ENCODE results near the gene SEC24D.
"Not testable (repeated sequence)": the region's sequence is repeated elsewhere in the genome, so short reads cannot be mapped to it uniquely, and the experiment has no call there.

SEC24D gene

DNA sequence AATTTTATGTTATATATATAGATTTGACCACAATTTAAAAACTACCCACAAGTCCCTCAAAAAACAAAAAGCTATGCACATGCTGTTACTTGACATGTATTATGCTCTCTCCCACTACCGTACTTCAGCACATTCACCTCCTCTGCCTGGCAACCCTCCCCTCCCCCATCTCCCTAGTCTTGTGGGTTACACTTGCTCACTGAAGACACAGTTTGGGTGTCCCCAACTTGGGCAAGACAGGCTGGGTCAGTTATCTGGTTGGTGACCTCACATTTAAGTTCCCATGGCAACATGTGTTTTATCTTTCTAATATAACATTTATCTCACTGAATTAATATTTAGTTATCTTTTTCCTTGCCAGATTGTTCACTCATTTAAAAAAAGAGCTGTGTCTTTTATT, 32.7 kb downstream of the SEC24D start:
- no peak for DNase-seq

DNA sequence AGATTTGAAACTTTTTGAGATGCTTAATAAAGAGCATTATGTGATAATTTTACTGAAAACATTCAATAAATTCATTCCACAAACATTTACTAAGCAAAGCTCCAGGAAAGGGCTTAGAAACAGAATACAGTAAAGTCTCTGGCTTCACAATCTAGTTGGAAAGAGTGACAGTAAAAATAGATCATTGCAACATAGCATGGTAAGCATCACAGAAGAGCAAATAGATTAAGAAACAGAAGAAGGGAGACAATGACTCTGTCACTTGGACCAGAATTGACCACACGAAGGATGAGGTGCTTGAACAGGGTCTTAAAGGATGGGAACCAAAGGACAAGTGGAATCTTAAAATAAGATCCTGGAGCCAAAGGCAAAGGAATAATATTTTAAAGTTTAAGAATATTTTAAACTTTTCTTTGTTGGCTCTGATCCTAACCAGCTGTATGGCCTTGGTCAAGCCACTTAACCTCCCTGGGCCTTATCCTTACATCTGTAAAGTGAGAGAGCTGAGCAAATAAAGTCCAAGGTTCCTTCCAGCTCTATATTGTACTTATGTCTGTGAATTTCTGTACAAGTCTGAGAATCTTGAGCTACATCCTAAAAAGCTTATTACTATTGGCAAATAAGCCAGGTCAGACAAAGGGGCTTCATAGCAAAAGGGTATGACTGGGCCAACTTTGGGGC, 33.9 kb downstream of the SEC24D start:
- no peak for DNase-seq

DNA sequence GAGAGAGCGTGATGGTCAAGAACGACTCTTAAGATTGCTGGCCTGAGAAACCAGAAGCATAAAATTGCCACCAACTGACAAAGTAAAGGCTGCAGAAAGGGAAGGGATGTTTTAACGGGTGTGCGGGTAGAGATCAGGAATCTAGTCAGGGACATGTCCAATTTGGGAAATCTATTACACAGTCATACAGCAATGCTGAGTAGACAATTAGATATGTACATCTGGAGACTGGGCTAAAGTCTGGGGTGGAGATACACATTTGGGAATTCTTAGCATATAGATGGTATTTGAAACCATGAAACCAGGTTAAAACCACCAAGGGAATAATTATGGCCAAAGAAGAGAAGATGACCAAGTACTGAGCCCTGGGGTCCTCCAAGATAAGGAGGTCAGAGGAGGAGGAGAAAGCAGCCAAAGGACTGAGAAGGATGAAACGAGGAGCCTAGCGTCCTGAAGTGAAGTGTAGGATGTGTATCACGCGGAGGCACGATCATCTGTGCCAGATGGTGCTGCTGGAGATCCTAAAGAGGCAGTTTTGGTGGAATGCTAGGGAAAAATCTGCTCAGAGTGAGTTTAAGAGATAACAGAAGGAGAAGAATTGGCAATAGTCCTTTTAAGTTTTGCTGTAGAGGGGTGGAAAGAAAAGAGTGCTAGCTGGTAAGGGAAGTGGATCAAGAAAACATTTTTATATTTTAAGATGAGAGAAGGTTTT, 36.5 kb downstream of the SEC24D start:
- no peak for DNase-seq

DNA sequence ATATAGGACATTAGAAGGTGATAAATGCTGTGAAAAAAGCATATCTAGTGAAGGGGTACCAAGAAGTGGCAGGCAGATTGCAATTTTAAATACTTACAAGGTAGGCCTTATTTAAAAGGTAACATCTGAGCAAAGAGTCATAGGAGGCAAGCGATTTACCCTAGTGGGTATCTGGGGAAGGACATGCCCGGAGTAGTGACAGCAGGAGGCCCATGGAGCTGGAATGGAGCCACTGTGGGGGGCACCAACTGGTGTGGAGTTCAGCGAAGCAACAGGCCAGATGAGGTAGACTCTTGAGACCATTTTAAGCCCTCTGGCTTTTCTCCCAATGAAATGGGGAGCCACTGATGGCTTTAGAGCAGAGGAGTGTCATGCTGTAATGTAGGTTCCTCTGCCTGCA, 37.3 kb downstream of the SEC24D start:
- DNase-seq, result no peak

DNA sequence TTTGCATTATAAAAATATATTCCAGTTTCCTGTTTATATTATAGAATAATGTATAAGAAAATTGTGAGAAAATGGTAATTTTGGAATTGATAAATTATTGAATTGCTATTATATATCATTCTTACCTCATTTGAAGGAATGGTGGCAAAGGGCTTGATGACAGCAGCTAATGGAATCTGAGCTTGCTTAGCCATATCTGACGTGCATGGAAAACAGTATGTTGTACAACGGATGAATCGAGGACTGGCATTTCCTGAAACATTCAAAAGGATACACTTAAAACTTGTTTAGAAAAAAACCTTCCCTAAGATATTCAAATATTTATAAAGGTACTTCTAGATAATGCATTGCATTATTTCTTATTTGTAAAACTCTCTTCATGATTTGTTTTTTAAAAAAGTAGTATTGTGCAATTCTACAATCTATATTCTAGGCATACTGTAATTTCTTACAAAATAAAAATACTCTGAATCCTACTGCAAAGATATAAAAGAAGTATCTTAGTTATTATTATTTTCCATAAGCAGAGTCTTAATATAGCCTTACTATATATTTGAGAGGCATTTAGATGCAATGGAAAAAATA, 38.3 kb downstream of the SEC24D start:
- DNase-seq, result no peak

- not testable (repeated sequence) for DNase-seq
Observed at GRCh38 chr4:118791690-118792446, 44.1 kb downstream of the SEC24D start.

DNA sequence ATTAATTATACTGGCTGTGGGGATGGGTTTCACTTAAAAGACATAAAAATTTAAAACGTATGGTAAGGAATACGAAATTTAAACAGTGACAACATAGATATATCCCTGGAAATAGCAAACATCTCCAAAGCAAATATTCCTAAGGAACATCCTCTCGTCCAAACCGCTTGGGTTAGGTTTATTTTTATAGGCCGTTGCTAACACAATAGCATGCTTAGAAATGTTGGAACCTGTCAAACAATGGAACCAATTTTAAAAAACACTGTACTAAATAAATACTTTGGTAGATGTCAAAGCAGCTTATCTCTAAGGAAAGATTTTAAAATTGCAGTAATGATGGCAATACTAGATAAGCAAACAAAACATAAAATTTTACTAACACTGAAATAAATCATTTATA, 45.4 kb downstream of the SEC24D start:
- DNase-seq, result no peak

GRCh38 chr4:118788911-118789310, 47.0 kb downstream of the SEC24D start:
- no peak for DNase-seq

GRCh38 chr4:118787844-118788380, 48.0 kb downstream of the SEC24D start:
- DNase-seq, result no peak

GRCh38 chr4:118784776-118785175, 51.1 kb downstream of the SEC24D start:
- DNase-seq, result no peak

- DNase-seq, result no peak
Observed at GRCh38 chr4:118783887-118784286, 52.0 kb downstream of the SEC24D start.

DNA sequence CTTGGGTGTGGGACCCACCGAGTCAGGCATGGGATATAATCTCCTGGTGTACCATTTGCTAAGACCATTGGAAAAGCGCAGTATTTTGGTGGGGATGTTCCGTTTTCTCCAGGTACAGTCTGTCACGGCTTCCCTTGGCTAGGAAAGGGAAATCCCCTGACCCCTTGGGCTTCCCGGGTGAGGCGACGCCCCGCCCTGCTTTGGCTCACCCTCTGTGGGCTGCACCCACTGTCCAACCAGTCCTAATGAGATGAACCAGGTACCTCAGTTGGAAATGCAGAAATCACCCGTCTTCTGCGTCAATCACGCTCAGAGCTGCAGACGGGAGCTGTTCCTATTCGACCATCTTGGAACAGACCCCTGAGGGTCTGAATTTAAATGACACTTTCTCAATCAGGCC, 53.0 kb downstream of the SEC24D start:
- DNase-seq, result not testable (repeated sequence)

- DNase-seq, result not testable (repeated sequence)
Observed at GRCh38 chr4:118777649-118778048, 58.3 kb downstream of the SEC24D start.

DNA sequence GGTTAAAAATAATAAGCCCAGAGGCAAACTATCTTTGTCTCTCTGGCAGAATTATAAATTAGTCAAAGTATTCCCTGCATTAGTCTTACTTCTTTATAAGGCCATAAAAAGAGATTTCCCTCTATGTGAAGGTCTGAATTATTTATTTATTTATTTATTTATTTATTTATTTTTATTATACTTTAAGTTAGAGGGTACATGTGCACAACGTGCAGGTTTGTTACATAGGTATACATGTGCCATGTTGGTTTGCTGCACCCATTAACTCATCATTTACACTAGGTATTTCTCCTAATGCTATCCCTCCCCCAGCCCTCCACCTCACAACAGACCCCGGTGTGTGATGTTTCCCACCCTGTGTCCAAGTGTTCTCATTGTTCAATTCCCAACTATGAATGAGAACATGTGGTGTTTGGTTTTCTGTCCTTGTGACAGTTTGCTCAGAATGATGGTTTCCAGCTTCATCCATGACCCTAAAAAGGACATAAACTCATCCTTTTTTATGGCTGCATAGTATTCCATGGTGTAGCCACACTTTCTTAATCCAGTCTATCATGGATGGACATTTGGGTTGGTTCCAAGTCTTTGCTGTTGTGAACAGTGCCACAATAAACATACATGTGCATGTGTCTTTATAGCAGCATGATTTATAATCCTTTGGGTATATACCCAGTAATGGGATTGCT, 58.8 kb downstream of the SEC24D start:
- not testable (repeated sequence) for DNase-seq

DNA sequence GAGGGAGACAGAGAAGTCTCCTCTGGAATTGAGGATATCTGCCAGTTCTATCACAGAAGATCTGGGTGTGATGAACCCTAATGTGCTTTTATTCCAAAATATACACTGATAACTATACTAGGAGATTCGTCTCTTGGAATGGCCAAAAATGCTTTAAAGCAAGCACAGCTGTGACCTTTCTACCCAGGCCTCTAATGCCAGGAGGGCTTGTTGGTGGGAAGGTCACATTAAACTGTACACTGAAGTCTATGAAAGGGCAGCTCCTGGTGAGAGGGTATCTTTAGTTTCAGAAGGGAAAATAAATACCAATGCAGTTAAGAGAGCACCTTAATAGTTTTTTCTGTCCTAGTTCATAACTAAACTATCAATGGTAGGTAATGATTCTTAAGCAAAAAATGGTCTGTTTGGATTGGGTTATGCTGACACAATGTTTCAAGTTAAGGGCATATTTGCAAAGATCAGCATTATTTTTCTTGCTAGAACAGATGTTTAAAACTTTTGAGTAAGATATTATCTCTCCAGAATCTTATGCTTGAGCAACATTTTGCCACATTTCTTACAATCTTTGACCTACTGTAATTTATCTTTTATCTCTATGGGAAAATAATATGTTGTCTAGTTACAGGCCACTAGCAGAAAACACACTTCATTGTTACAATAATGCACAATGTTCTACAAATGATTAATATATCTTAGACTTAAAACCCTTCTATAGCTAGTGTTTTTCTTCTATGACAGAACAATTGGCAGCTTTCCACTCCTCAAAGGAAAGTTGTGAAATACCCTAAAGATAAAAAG, 59.6 kb downstream of the SEC24D start:
- DNase-seq, result peak; percentile 33

DNA sequence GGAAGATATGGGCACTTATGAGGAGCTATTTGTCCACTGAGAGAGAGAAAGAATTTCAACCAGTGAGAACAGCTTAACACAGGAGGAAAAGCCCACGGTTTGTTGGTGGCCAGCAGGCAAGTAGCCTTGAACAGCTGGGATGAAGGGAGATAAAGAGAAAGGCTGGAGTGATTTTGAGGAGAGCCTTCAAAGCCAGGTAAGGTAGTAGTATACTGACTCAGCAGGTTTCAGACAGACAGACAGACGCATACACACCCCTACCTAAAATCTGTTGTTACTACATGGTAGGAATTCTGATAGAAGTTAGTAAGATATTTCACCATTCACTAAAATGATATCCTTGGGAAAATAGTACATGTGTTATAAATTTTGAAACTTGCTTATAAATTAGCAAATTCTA, 60.5 kb downstream of the SEC24D start:
- DNase-seq, result no peak

GRCh38 chr4:118774989-118775388, 60.9 kb downstream of the SEC24D start:
- no peak for DNase-seq

GRCh38 chr4:118774321-118774720, 61.6 kb downstream of the SEC24D start:
- no peak for DNase-seq

DNA sequence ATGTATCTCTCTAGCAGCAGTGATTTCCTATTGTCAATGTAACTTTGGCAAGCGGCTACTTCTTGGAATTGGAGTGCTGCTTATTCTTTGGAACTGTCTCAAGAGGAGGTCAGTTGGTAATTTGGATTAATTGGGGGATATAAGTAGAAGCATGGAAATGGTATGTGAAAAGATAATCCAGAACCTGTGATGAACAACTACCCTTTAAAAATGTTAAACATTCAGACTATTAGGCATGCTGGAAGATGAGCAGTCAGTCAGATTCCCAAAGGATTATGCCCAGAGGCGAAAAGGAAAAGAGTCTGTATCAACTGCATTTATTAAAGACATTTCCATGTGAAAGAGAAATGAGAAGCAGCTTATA, 62.5 kb downstream of the SEC24D start:
- no peak for DNase-seq

DNA sequence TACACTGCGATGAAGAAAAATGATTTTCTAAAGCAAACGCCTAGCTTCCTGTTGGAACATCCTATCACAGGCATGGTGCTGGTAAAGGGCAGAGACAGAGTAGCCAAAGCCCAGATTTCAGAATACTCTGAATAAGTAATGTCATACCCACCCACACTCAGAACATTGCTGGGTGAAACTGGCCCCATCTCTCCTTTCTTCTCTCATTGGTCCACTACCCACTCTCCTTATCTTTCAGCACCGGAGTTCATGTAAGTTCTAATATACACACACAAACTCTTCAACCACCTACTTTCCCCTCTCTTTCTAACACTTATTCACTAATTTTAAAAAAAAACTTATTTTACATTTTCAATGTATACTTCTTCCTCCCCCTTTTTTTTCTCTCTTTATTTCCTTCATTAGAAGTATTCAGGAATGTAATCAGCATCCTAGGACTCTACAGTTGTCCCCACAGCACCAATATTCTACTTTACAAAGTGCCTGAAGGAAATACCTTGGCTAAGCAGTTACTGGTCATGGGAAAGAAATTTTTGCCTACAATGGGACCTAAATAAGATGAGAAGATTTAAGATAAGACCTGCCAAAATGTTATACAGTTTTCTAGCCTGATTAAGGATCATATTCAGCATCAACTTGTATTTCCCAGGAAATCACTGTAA, 63.0 kb downstream of the SEC24D start:
- DNase-seq, result no peak

GRCh38 chr4:118772081-118772766, 63.7 kb downstream of the SEC24D start:
- peak; percentile 73 for DNase-seq
